GM23338 (cell line): ENCODE results near the gene VPS13A.

Experiments
- EZH2 ChIP-seq: fragments of 200-600 bp; sonication (generic); IDR thresholded peaks from one replicate; pipeline ENCODE4 v1.8.0; 2017; ENCODE audit warnings: antibody characterized with exemption, mild to moderate bottlenecking, low read depth; ENCODE audit not compliant: unreplicated experiment
- JUNB ChIP-seq: IDR thresholded peaks from one replicate; pipeline ENCODE4 v1.6.1; 2016; ENCODE audit warnings: antibody characterized with exemption; ENCODE audit not compliant: unreplicated experiment
- POLR2AphosphoS5 ChIP-seq: IDR thresholded peaks from 2 replicates; pipeline ENCODE4 v1.6.1; 2016; ENCODE audit warnings: antibody characterized with exemption, low read depth
- TF ChIP-seq, protein P1 (sequence below), 2 experiments: fragments of 200-600 bp in 1 of 2; sonication (generic) in 1 of 2; conservative IDR thresholded peaks; 2 replicates each; pipeline versions ENCODE4 v1.5.1 to v1.6.1; 2016 to 2017; ENCODE audit warnings: antibody characterized with exemption in 2 of 2, low read depth in 2 of 2, mild to moderate bottlenecking in 2 of 2, moderate library complexity in 1 of 2
- TF ChIP-seq, protein P2 (sequence below): IDR thresholded peaks from one replicate; pipeline ENCODE4 v1.6.1; 2018; ENCODE audit warnings: antibody characterized with exemption; ENCODE audit not compliant: unreplicated experiment

DNA sequence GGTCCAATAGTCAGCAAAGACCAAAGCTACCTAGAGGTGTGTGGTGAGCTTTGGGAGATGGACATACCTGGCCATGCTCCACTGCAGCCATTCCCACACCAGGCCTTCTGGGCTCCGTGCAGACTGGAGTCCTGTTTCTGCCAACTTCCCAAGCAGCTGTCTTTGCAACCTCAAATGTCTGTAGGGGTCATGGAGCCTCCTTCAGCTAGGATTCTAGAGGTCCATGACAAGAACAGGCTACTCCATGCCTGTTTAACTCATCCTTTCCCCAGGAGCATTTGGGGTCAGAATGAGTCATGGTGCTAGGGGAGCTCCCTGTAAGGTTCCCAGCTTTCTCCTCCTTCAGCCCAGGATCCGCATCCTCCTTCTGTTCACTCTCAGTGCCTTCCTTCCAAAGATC, 17.1 kb downstream of the VPS13A start:
- TF ChIP-seq, protein P1, sequence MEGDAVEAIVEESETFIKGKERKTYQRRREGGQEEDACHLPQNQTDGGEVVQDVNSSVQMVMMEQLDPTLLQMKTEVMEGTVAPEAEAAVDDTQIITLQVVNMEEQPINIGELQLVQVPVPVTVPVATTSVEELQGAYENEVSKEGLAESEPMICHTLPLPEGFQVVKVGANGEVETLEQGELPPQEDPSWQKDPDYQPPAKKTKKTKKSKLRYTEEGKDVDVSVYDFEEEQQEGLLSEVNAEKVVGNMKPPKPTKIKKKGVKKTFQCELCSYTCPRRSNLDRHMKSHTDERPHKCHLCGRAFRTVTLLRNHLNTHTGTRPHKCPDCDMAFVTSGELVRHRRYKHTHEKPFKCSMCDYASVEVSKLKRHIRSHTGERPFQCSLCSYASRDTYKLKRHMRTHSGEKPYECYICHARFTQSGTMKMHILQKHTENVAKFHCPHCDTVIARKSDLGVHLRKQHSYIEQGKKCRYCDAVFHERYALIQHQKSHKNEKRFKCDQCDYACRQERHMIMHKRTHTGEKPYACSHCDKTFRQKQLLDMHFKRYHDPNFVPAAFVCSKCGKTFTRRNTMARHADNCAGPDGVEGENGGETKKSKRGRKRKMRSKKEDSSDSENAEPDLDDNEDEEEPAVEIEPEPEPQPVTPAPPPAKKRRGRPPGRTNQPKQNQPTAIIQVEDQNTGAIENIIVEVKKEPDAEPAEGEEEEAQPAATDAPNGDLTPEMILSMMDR (conservative IDR thresholded peaks at IDR 0.05; ENCODE audit: low read depth in 2 of 2) = no peak
- TF ChIP-seq EZH2 (no peak), POLR2AphosphoS5 (no peak), JUNB (no peak)
- TF ChIP-seq, protein P2, sequence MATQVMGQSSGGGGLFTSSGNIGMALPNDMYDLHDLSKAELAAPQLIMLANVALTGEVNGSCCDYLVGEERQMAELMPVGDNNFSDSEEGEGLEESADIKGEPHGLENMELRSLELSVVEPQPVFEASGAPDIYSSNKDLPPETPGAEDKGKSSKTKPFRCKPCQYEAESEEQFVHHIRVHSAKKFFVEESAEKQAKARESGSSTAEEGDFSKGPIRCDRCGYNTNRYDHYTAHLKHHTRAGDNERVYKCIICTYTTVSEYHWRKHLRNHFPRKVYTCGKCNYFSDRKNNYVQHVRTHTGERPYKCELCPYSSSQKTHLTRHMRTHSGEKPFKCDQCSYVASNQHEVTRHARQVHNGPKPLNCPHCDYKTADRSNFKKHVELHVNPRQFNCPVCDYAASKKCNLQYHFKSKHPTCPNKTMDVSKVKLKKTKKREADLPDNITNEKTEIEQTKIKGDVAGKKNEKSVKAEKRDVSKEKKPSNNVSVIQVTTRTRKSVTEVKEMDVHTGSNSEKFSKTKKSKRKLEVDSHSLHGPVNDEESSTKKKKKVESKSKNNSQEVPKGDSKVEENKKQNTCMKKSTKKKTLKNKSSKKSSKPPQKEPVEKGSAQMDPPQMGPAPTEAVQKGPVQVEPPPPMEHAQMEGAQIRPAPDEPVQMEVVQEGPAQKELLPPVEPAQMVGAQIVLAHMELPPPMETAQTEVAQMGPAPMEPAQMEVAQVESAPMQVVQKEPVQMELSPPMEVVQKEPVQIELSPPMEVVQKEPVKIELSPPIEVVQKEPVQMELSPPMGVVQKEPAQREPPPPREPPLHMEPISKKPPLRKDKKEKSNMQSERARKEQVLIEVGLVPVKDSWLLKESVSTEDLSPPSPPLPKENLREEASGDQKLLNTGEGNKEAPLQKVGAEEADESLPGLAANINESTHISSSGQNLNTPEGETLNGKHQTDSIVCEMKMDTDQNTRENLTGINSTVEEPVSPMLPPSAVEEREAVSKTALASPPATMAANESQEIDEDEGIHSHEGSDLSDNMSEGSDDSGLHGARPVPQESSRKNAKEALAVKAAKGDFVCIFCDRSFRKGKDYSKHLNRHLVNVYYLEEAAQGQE = no peak
